Measurements from ENCODE around the gene BAIAP2.
"Not testable (repeated sequence)": the region's sequence is repeated elsewhere in the genome, so short reads cannot be mapped to it uniquely, and the experiment has no call there.

The BAIAP2 gene

GRCh38 chr17:81021531-81022343 lies 13.2 kb upstream of the BAIAP2 start:
- DNase-seq, result no peak

DNA sequence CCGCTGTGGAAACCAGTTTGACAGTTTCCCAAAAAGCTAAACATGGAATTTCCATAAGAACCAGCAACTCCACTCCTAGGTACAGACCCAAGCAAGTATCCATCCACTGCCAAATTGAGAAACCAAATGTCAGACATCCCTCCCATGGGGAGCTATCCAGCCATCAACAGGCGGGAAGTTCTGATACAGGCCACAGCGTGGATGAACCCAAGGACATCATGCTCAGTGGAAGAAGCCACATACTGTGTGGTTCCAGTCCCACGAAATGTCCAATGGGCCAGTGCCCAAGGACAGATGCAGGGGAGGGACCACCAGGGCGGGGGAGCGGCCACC lies 12.6 kb upstream of the BAIAP2 start:
- no peak for DNase-seq

DNA sequence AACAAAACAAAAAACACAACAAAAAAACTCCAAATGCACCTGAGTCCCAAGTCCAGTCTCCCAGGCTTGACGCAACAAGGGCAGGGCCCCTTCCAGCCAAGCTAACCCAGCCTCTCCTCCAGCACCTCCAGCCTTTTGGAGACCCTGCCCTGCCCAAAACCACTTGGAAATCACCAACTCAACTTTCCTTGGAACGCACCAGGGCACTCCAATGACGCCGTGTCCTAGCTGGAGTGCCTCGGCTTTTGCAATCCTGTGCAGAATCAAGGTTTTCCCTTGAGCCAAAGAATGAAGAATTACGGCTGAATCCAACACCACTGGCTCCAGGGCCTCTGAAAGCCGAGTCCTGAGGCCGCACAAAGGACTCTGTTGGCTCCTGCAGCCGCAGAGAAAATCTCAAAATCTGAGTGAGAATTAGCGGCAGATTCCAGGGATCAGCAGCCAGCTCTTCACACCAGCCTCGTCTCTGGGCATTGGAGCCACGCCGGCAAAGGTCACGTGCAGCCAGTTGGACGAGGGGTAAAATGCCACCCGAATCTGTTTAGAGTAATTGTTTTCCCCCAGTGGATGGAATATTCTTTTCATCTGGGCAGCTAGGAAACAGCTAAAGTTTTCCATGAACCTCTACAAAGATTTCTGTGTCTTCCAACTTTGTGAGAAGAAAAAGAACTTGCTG lies 9.7 kb upstream of the BAIAP2 start:
- peak in 16 of 56 donors; percentile 24 to 65 (median 46) for DNase-seq

- DNase-seq, result peak in 9 of 56 donors; percentile 31 to 61 (median 46)
Measured at GRCh38 chr17:81025741-81026129, 9.2 kb upstream of the BAIAP2 start.

DNA sequence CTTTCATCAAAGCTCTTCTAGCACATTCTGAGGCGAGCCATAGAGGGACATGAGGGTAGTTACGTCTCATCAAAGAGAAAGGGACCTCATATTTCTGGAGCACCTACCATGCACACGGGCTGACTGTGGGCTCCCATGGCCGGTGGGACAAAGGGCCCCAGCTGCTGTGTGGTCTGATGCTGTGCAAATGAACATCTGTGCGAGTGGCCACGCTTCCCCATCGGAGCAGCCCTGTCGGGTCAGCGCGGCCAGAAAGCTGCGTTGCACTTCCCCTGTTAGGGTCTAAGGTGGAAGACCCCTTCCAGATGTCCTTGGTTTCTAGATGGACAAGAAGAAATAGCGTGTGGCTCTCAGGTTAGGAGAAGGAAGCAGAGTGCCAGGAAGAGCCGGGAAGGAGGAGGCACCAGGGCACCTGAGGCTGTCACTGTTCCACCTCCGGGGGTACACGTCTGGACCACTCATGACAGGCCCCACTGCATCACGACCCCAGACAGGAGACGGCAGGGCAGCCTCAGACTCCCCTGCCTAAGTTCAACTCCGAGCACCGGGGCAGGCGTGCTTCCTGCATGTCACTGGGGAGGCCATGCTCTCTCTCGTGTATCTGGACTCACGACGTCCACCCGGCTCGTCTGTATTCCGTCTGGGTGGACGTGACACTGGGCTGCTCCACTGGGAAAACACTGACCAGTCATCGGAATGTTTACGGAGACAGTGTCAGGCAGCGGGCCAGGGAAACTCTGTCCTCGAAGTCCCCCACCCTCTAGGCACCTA lies 8.5 kb upstream of the BAIAP2 start:
- no peak for DNase-seq

- DNase-seq, result peak in 7 of 56 donors; percentile 31 to 49 (median 38)
Measured at GRCh38 chr17:81027038-81027437, 7.9 kb upstream of the BAIAP2 start.

- DNase-seq, result peak in 3 of 56 donors; percentile 36 to 41 (median 38)
Measured at GRCh38 chr17:81027591-81028505, 7.1 kb upstream of the BAIAP2 start.

GRCh38 chr17:81028506-81028858 lies 6.5 kb upstream of the BAIAP2 start:
- no peak for DNase-seq

DNA sequence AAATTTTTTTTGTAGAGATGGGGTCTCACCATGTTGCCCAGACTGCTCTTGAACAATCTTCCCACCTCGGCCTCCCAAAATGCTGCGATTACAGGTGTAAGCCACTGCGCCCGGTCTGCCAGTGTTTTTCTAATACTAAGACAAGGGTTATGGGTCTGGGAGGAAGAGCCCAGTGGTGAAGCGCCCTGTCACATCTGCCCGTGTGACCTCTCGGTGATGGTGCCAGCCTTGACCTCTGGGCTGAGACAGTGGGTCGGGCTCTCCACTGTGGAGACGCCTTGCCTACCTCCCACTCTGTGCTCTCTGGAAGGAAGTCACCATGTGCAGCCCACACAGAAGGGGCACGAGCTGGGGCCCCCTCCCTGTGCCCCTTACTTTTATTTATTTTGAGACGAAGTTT lies 5.1 kb upstream of the BAIAP2 start:
- DNase-seq, result no peak

- DNase-seq, result not testable (repeated sequence)
Measured at GRCh38 chr17:81030312-81030711, 4.6 kb upstream of the BAIAP2 start.

DNA sequence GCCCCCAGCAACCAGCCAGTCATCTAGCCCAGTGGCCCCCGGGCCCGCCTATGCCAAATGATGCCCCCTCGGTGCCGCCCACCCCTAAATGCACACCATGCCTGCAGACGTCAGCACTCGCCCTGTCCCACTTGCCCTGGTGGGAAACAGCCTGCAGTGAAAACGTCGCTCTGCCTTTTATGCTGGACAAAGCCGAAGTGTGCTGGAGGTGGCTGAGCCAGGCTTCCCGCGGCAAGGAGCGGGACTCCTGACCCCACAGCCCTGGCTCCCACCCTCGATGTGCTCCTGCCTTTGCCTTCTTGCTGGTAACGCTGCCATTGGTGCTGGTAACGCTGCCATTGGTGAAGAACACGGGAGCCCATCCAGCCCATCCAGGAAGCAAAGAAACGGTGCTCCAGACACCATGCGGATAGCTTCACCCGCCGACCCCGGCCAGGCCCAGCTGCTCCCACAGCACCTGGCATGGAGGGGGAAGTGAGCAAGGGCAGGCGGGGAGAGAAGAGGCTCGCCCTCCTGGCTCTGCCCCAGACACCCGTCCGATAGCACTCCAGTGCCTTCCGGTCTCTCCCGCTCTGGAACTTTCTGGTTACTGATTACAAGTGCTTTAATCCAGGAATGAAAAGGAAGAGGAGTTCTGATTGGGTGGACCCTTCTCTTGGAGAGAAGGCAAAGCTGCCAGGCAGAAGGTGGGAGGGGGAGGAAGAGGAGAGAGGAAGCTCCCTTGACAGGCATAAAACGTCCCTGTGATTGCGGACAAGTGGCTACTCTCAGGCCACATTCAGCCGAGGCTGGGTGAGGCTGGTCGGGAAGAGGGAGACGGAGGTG lies 4.0 kb upstream of the BAIAP2 start:
- DNase-seq, result no peak

GRCh38 chr17:81031566-81032550 lies 3.1 kb upstream of the BAIAP2 start:
- DNase-seq, result peak in 1 of 56 donors; percentile 65

DNA sequence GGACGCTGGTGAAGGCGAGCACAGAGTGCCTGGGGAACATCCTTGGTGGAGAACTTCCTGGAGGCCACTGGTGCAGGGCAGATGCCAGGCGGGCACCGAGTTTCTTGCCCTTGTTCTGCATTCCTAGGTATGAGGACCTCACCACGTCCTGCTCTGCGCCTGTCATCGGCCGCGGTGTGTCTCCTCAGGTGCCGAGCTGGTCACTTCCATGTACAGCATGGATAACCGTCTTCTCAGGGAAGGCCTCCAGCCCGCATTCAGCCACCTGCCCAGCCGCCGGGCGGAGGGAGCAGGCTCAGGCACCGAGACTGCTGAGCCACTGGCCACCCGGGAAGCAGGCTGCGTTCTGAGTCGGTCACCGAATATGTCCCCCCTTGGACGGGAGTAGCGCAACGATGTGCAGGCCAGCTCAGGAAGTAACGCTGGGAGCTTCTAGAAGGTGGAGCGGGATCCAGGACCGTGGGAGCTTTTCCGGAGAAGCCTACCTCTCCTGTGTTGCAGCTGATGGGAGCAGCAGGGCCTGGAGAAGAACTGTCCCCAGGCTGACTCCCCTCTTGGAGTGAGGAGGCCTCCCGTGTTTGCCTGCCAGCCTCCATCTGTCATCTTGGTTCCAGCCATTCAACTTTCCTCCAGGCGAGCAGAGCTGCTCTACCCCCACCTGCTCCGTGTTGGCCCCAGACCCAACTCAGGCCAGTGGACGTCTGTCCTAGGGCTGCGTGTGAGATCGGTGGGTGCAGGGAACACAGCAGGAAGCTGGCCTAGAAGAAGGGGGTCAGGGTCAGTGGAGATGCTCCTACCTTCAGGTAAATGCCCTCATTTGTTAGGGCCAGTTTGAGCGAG lies 2.1 kb upstream of the BAIAP2 start:
- no peak for DNase-seq

DNA sequence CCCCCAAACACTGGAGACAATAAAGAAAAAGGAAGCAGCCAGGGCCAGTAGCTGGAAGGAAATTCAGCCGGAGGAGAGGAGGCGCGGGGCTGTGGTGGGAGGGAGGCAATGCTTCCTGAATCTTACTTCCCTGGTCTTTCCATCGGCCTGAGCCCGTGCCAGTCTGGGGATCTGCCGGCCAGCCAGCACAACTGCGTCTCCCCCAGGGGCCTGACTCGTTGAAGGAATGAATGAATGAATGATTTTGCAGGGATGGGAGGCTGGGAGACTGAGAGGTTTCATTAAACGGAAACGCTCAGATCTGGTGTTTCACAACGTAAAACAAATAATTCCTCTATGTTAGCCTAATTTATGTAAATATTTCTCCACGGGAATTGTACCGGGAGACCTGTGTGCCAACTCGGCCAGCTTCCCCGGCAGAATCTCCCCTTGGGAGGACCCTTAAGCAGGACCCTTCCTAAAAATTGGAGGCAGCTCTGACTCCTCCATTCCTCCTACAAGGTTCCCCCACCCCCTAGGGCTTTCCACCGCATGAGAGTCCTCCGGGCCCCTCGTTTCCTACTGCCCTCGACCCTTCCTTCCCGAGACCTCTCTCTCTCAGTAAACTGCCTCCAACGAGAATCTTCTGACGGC lies 1.3 kb upstream of the BAIAP2 start:
- peak in 1 of 56 donors; percentile 38 for DNase-seq

DNA sequence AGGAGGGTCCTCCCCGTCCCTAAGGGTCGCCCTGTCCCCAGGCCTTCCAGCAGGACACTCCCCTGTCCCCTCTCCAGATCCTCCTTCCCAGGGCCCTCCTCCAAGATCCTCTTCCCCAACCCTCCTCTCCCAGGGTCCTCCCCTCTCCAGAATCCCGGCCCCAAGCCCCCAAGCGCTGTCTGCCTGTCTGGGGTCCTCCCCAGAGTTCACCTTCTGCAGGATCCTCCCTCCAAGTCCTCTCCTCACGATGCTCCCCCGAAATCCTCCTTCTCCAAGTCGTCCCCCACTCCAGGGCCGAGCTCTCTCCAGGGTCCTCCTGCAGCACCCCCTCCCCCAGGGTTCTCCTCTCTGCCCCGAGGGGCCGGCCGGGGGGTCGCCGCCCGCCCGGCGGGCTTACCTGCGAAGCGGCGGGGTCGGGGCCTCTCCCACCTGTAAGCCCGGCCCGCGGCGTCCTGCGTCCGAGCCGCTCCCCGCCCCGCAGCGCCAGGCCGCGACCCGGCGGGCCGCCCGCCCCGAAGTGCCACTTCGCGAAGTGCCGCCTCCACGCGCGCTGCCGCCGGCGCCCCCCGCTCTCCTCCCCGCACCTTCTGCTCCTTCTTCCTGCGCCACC lies 678 bp upstream of the BAIAP2 start:
- DNase-seq, result no peak

GRCh38 chr17:81035521-81036196 lies 708 bp downstream of the BAIAP2 start:
- peak in 1 of 56 donors; percentile 63 for DNase-seq

Measured in amygdala (tissue), 56 donors.